22Rv1 (cell line): ENCODE data around the gene THSD4.
"Not testable (repeated sequence)": the region's sequence is repeated elsewhere in the genome, so short reads cannot be mapped to it uniquely, and the experiment has no call there.

Experiments used
- H3K27ac ChIP-seq: fragments of 450-650 bp; 2 replicates; pipeline ENCODE4 v1.5.1; 2017
- ZFX ChIP-seq: fragments of 450-650 bp; IDR thresholded peaks from 2 replicates; pipeline ENCODE4 v1.6.1; 2017; ENCODE audit warnings: antibody characterized with exemption, borderline replicate concordance
- TF ChIP-seq, protein P1 (sequence below): fragments of 450-650 bp; IDR thresholded peaks from 2 replicates; pipeline ENCODE4 v1.5.1; 2017; ENCODE audit warnings: mild to moderate bottlenecking

Gene THSD4

DNA sequence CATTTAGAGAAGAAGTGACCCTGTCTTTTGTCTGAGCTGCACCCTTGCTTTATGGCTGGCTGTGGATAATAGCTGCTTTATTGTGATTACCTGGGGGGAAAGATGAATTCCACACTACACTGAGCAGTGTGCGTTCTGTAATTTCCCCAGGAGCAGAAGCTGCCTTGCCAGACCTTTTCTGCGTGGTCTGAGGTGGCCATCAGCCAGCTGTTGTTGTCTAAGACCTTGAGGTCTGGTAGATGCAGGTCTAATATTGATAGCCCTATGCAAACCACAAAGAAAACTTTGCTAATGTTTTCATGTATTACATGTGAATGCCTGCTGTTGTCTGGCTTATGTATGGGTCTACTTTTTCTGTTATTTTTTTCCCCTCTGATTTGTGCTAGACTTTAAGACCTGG, 144.6 kb downstream of the THSD4 start:
- TF ChIP-seq, protein P1, sequence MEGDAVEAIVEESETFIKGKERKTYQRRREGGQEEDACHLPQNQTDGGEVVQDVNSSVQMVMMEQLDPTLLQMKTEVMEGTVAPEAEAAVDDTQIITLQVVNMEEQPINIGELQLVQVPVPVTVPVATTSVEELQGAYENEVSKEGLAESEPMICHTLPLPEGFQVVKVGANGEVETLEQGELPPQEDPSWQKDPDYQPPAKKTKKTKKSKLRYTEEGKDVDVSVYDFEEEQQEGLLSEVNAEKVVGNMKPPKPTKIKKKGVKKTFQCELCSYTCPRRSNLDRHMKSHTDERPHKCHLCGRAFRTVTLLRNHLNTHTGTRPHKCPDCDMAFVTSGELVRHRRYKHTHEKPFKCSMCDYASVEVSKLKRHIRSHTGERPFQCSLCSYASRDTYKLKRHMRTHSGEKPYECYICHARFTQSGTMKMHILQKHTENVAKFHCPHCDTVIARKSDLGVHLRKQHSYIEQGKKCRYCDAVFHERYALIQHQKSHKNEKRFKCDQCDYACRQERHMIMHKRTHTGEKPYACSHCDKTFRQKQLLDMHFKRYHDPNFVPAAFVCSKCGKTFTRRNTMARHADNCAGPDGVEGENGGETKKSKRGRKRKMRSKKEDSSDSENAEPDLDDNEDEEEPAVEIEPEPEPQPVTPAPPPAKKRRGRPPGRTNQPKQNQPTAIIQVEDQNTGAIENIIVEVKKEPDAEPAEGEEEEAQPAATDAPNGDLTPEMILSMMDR: no peak
- no peak for TF ChIP-seq ZFX

DNA sequence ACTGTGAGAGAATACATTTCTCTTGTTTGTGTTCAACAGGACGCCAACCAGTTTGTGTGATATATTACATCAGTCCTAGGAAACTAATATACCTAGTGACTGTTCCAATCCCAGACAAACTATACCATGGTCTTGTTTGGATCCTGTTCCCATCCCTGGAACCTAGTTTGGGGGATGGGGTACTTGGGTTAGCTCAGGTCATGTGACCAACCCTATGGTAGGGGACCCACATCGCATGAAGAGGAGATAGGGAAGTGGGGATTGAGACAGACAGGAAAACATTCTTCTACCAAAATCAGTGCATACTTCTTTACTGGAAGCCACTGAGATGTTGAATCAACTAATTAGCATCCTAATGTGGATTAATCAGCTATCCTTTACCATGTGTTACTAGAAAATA, 146.1 kb downstream of the THSD4 start:
- no peak overlapping the region for H3K27ac ChIP-seq
- no peak for TF ChIP-seq ZFX
- TF ChIP-seq, protein P1: no peak

More for the DNA sequence above, 144.6 kb downstream of the THSD4 start:
- no peak overlapping the region for H3K27ac ChIP-seq

DNA sequence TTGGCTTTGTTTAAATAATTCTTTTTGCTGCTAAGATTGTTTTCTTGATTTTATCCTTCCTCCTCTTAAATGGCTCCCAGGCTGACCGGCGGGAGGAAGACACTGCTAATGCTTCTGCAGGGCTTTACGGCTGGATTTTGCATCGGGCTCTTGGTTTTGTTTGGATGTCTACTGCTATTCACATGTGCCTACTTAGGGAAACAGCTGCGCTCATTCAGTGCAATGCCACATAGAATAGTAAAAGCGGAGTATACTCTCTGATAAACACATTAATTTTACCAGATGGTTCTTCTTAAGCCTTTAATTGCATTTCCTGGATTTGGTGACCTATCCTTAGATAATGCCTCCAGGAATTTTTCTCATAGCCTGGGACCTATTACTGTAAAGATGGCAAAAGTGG, 146.6 kb downstream of the THSD4 start:
- TF ChIP-seq, protein P1: no peak
- no peak for TF ChIP-seq ZFX
- no peak overlapping the region for H3K27ac ChIP-seq

DNA sequence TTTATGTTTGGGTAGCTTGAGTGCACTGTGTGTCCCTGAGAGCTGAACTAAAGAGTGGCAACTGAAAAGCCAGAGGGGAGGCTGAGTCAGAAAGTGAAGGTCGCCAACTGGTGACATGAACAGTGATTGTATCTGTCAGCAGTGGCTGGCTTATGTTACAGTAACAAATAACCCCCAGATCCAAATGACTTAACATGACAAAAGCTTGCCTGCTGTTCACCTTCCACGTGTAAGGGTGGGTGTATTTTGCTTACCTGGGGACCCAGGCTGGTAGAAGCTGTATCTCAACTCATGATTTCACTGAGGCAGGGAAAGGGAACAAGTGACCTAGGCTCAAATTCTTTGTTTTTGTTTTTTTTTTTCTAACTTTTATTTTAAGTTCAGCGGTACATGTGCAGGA, 147.3 kb downstream of the THSD4 start:
- no peak overlapping the region for H3K27ac ChIP-seq
- TF ChIP-seq, protein P1: no peak
- no peak for TF ChIP-seq ZFX

DNA sequence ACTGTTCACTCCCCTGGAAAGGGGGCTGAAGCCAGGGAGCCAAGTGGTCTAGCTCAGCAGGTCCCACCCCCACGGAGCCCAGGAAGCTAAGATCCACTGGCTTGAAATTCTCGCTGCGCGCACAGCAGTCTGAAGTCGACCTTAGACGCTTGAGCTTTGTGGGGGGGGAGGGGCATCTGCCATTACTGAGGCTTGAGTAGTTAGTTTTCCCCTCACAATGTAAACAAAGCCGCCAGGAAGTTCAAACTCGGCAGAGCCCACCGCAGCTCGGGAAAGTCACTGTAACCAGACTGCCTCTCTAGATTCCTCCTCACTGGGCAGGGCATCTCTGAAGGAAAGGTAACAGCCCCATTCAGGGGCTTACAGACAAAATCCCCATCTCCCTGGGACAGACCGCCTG, 150.3 kb downstream of the THSD4 start:
- H3K27ac ChIP-seq: not testable (repeated sequence)

DNA sequence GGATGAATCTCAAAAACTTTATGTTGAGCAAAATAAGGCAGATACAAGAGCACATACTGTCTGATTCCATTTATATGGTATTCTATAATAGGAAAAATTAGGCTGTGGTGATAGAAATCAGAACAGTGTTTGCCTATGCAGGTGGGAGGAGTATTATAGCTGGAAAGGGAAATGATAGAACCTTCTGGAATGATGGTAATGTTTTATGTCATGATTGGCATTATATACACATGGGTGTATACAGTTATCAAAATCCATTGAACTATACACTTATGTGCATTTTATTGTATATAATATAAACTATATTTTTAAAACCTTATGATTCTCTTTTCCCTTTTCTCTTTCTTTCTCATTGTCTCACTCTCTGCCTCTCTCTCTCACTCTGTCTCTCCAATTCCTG, 156.1 kb downstream of the THSD4 start:
- TF ChIP-seq, protein P1: no peak
- TF ChIP-seq ZFX: no peak
- H3K27ac ChIP-seq: no peak overlapping the region

DNA sequence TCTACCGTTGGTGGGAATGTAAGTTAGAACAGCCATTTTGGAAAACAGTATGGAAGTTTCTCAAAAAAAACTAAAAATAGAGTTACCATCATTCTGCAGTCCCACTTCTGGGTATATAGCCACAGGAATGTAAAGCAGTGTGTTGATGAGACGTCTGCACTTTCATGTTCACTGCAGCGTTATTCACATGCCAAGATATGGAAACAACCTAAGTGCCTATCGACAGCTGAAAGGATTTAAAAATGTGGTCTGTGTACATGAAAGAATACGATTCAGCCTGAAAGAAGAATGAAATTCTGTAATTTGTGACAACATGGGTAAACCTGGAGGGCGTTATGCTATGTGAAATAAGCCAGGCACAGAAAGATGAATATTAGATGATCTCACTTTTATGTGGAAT, 157.7 kb downstream of the THSD4 start:
- no peak for TF ChIP-seq ZFX
- TF ChIP-seq, protein P1: no peak
- H3K27ac ChIP-seq: no peak overlapping the region

DNA sequence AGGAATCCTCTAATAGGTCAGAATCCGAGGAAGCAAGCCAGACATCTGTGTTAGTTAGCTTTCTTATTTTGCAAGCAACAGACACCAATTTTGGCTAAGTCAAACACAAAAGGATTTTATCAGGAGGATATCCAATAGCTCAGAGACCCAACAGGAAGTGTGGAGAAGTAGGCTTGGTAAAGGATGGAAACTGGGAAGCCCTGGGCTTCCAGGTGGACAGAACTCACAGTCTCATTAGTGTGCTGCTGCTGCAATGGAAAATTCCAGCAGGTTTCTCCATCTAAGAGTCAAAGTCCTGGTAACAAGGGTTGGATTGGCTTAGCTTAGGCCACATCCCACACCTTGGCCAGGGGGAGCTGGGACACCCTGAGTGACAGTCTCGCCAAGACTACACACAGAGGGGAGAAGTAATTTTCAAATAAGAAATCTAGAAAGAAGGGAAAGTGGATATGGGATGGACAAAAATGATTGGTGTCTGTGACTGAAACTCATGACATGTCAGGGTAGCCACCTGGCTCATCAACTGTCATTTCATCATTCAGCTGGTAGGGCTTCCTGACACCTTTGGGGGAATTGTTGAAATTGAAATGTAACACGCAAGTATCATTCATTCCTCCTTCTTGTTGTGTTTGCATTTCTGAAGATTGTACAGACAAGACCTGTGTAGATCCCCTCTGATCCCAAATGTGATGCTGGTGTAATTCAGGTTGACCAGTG, 158.6 kb downstream of the THSD4 start:
- TF ChIP-seq, protein P1: no peak
- no peak for TF ChIP-seq ZFX
- no peak overlapping the region for H3K27ac ChIP-seq
